Activated CD4-positive, alpha-beta T cell treated with anti-CD3 and anti-CD28 coated beads, Interleukin-2, Interleukin-6, amounts not matched to agents 100 ng/mL and 50 ng/mL, durations not matched to agents 16 hours and 8 hours (primary cell): ENCODE measurements around the gene RBM19.

Experiments used
- DNase-seq: peaks from one replicate; pipeline ENCODE4 v3.0.0-alpha.2; 2020

Gene RBM19

DNA sequence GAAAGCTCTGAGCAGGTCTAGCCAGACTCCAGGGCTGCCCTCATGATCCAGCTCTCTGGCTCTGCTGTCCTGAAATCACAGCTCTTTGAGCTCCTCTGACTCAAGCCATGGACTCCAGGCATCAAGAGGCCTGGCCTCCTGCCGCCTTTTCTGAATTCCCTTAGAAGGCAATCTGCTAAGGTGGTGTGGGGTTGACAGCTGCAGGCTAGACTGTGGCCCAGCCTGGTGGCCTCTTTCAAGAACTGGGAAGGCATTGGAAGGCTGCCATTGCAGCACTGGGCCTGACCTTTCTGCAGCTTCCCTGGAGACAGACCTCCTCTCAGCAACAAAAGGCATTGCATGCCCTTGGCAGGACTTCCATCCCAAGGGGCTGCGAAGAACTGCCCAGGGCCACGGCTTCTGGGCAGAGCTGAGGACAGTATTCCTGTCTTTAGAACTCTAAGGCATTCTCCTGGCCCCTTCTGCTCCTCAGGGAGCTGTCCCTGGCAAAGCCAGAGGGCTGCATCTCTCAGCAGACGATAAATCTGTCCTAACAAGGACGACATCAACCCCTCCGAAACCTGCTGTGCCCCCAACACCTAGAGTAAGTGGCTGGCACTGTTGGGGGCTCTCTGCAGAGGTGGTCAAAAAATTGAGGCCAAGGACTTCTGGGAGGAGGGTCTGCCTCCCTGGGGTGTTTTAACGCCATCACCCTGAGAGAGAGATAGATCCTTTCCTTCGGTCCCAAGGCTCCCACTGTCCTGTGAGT lies 115.6 kb downstream of the RBM19 start:
- DNase-seq = no peak

DNA sequence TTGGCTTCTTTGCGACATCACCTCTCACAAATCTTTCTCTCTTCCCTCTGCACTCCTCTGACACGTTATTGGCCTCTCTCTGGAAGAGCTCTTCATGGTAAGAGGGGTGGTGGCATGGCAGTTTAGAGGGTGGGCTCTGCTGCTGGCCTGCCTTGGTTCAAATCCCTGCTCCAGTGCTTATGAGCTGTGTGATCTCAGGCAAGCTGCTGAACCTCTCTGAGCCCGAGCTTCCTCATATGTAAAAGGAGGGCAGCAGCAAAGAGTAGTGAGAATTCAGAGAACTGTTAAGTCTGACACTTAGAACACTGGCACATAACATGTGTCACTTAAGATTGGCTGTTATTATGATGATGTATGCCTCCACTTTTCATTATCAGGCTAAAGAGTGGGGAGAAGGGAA lies 118.3 kb downstream of the RBM19 start:
- DNase-seq = no peak

DNA sequence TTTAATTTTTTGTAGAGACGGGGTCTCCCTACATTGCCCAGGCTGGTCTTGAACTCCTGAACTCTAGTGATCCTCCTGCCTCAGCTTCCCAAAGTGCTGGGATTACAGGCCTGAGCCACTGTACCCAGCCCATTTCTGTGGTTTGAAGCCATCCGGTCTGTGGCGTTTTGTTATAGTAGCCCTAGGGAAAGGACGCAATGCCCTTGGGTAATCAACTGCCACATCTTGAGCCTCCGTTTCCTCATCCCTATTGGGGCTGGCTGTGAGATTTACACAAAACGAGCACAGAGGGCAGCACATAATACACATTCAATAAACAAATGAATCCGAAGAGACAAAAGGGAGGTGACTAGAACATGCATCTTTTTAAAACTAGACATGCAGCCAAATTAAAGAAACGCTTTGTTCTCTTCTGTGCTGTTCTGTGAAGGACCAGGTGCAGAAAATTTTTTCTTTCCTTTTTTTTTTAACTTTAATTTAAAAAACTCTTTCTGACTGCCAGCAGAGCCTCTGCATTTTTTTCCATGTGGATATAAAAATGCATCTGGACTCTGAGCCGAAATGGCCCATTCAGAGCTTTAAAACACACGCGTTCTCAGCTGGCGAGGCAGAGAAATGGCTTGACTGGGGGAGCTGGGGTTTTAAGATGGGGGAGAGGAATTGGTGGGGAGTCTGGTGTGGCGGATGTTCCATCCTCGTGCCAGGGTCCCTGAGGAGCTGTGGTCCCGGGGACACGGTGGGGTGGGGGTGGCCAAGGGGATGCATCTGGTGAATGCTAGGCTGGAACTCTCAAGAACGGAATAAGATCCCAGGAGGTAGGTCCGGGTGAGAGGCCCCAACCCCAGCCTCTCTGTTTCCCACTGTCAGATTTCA lies 119.0 kb downstream of the RBM19 start:
- no peak for DNase-seq

DNA sequence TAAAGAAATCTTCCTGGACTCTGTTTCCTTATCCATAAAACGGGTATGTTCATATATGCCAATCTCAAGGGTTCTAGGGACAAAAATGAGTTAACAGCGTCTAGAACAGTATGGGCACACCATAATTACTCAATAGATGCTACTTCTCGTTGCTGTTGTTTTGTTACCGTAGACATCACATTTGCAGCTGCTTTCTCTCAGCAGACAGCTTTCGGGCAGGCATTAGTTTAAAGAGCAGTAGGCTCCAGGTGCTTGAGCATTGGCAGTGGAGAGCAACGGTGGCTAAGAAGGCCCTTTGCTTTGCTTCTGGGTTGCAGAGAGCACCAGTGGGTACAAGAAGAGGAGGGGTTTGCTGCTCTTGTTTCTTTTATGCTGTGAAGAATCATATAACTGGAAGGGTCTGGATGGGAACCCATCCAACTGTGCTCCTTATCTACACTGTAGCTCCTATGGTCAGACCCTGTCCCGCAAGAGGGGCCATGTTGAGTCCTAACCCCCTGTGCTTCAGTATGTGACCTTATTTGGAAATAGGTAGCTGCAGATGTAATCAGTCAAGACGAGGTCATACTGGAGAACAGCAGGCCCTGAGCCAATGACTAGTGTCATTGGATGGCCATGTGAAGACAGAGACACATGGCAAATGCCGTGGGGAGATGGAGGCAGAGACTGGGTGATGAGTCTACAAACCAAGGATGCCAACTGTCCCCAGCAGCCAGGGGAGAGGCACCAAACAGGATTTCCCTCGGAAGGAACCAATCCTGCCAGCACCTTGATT lies 120.0 kb downstream of the RBM19 start:
- no peak for DNase-seq

DNA sequence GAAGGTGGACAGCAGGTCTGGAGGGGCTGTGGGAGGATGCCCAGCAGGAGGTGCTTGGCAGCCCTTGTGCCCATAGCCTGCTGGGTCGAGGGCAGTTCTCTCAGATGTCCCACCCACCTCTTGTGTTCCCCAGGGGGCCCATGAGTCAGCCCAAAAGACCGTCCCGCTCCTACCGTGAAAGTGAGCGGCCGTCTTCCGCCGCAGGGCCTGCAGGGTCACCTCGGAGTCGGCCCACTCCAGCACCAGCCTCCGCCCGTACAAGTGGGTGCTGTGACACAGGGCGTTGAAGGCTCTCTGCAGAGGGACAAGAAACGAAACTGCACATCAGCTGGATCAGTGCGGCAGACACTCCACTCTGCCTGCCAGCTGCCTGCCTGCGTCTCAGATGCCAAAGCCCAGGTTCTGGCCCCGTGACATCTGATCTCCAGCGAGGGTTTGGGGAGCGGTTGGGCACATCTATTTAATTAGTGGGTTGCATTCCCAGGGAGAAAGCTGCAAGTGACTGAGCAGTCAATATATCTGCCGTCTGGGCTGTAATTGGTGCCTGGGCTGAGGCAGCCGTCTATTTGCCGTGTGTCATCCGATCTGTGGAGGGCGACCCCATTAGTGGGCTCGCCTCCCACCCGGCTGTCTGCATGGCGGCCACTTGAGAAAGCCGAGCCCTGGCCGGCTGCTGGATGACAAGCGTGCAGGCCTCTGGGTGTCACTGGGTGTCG lies 121.5 kb downstream of the RBM19 start:
- no peak for DNase-seq

DNA sequence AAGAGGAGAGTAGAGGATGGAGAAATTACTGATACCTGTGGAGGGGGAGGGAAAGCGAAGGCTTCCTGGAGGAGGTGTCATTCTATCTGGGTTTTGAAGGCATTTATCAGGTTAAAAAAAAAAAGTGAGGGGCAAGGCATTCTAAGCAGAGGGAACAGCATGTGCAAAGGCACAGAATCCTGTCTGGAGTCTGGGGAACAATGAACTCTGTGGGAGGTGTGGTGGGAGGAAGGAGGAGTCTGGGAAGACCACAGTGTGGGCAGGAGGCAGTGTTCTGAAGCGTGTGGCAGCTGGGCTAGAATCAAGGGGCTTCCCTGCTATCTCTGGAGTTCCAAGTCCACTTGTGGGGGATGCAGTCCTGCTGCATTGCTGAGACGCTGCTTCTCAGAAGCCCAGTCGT lies 123.4 kb downstream of the RBM19 start:
- DNase-seq = no peak

DNA sequence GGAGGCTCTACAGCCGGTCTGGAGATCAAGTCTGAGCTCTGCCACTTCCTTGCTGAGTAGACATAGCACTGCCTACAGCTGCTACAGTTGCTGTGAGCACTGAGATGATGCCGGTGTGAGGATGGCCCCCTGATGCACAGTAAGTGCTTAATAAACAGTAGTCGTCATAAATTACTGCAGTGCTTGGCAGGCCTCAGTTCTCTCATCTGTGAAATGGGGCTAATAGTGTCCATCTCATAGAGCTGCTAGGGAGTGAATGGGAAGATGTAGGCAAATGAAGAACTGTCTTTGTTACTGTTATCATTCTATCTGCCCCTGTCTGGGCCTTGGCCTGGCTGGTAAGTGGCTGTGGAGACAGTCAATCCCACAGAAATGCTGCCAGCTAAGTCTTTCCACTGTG lies 124.3 kb downstream of the RBM19 start:
- no peak for DNase-seq

DNA sequence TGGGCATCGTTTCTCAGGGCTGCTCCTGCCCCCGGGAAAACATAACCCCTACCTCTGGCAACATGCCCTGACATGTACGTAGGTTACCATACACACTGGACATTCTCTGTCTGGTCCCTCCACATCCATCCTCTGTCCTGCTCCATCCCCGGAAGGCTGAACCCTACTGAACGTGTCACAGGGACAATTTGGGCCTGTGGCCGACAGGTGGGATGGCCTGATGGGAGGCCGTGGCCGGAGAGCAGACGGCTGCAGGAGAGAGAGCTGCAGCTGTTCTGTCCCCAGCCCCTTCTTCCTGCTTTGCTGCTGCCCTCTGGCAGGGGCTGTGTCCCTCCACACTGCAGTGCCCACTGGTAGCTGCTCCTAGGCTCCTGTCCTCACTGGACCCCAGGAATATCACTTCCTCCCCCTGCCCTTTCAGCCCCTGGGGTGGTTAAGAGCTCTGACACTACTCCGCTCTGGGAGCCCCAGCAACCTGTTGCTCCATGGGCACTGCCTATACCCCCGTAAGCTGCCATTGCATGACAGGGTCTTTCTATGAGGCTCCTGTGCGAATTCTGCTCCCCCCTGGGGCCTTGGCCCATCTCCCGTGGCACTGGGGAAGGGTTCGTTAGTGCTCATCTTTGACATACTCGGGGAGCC lies 125.6 kb downstream of the RBM19 start:
- no peak for DNase-seq

DNA sequence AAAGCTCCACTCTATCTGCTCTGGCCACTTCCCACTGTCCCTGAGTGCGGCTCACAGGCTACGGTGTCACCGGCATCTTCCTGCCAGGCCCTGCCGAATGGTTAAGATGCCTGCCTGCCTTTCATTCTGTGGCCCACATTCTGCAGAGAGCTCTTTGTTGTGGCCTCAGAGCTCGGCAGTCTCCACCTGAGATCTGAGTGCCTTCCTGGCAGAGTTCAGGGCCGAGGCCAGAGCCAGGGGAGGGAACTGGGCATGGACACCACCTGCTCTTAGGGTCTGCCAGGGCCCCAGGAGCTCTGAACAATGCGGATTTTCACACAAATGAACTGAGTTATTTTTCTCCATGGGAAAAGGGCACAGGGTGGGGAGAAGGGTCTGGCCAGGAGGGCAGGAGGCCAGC lies 127.2 kb downstream of the RBM19 start:
- DNase-seq = no peak

DNA sequence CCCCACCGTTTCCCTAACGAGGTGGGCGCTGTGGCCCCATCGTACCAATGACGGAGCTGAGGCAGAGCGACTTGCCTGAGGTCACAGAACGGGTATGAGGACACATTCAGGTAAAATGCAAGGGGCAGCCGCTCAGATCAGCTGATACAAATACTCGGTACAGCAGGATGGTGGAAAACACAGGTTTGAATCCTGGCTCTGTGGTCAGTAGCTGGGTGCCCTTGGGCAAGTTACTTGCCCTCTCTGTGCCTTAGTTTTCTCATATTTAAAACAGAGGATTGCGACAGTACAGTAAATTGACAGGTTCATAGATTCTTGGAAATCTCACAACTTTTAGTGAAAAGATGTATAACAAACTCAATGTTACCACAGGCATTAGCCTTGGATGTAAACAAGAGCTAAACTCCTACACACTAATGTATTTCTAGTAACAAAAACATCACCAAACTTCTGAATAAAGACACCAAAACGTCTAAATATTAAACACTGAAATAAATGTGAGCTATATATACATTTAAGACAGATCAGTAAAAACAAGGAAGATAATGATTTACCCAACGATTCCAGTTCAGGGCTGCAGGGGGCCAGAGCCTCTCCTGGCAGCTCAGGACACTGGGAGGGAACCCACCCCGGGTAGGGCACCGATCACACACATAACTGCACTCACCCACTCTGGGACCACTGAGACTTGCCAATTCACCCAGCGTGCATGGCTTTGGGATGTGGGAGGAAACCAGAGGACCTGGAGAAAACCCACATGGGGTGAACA lies 128.4 kb downstream of the RBM19 start:
- DNase-seq = no peak

DNA sequence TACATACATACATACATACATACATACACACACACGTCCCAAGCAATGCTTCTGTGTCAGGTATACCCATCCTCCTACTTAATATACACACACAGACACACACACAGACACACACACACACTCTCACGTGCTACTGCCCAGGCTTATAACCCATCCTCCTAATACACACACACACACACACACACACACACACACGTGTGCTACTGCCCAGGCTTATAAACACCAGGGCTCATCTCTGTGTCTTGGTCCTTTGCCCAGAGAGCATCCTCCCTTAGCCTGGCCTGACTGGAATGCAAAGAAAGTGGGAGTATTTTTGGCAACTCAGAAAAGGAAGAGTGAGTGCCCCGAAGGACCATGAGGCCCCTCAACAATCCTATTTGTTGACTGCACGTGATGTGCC lies 129.0 kb downstream of the RBM19 start:
- no peak for DNase-seq

DNA sequence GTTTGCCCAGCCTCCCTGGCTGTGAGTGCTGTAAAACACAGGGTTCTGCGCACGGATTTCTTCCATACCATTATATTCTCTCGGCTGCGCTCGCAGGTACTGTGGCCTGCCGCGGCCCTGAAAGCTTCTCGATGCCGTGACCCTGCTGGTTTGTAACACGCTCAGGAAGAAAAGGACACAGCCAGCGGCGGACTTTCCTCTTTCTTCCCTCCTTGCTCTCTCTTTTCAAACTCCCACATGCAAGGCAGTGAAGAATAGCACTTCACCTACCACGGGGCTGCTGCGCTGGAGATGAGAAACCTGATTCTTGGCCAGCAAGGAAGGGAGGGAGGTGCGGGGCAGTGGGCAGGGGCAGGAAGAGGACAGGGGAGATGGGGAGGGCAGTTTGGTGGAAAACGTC lies 130.2 kb downstream of the RBM19 start:
- DNase-seq = no peak

DNA sequence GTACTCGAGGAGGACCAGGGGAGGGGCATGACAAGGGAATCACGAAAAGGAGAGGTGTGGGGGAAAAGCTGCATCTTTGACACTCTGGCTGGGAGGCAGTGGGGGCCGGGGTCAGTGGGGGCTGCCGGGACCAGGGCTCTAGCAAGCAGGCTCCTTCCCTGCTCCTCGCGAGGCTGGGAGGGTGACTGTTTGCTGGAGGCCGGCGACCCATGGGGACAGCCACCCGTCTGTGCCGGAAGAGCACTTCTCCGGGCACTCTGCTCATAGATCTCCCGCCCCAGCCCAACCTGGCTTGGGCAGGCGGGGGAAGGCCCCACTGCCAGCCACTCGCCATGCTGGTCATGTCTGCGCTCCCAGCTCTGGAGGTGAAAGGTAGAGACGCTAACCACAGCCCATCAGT lies 130.7 kb downstream of the RBM19 start:
- DNase-seq = no peak

DNA sequence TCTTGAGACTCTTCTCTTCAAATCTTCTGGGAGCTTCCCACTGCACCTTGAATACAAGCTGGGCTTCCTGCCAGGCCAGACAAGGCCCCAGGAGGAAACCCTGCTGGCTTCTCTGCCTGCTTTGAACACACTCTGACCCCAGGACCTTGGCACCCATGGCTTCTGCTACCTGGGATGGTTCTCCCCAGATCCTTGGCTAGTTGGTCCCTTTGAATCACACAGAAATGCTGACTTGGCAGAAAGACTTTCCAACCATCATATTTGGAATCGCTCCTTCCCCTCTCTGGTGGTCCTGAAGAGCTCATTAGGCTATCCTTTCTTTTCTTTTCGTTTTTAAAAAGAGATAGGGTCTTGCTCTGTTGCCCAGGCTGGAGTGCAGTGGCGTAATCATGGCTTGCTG lies 132.7 kb downstream of the RBM19 start:
- no peak for DNase-seq

DNA sequence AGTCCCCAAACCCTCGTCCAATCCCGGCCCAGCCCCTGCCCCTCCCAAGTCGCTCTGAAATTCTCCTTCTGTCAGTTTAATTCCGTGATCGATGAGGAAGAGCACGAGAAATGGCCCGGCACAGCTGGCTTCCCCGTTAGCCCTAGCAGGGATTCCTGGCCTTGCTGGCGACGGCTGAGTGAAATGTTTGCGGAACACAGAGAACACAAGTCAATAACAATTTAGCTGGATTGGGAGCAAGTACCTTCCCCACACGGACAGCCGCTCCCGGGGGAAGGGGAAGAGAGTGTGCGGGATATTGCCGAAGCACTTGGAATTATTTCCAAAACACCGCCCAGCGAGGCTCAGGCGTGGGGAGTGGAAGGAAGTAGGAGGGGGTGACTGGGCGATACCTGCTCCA lies 134.6 kb downstream of the RBM19 start:
- DNase-seq = no peak

DNA sequence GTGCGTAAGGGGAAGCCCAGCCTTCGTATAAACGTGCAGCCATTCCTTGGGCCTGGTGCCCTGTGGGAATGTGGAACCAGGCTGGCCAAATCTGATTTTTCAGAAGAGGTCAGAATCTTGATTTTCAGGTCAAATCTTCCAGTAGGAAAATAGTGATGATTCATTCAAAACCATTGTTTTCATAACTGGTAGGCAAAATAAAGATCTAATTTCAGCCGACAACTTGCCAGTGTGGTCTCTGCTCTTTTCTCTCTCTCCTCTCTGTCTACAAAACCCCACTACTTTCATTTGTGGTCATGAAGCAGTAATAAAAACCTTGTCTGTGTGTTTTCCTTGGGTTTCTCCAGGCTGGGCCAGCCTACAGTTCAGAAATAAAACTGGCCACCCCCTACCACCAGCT lies 135.1 kb downstream of the RBM19 start:
- no peak for DNase-seq

DNA sequence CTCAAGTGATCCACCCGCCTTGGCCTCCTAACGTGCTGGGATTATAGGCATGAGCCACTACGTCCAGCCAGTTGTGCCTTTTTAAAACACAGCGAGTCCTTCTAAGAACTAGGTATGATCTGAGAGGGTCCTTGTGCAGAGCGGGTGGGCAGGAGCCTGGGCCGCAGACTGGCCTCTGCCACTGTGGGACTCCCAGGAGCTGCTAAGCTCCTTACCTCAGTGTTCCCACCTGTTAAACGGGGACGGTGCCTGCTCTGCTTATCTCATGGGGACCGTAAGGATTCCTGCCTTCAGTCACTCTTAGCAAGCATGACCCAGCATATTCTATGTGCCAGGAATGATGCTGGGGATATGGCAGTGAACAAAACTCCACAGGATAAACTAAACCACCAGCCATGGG lies 136.9 kb downstream of the RBM19 start:
- DNase-seq = no peak

DNA sequence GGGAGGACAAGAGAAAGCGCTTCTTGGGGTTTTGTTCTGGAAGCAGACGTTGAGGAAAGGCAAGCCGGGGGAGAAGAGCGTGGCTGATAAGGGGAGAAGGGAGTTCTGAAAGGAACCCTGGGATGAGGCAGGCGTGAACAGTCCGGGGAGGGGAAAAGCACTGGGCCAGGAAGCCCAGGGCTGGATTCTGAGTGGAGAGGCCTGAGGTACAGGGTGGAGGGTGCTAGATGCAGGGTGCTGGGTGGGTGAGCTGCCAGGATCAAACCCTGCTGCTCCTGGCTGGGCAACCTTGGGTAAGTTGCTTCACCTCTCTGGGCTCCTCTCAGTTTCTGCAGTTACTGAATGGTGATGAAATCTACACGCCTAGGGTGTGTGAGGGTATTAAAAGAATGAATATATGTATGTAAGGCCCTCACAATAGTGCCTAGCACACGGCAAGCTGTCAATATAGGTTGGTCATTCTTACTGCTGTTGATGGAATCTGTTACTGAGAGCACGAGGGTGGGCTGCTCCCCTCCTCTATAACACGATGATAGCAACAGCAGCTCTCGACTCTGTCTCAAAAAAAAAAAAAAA lies 138.5 kb downstream of the RBM19 start:
- no peak for DNase-seq

DNA sequence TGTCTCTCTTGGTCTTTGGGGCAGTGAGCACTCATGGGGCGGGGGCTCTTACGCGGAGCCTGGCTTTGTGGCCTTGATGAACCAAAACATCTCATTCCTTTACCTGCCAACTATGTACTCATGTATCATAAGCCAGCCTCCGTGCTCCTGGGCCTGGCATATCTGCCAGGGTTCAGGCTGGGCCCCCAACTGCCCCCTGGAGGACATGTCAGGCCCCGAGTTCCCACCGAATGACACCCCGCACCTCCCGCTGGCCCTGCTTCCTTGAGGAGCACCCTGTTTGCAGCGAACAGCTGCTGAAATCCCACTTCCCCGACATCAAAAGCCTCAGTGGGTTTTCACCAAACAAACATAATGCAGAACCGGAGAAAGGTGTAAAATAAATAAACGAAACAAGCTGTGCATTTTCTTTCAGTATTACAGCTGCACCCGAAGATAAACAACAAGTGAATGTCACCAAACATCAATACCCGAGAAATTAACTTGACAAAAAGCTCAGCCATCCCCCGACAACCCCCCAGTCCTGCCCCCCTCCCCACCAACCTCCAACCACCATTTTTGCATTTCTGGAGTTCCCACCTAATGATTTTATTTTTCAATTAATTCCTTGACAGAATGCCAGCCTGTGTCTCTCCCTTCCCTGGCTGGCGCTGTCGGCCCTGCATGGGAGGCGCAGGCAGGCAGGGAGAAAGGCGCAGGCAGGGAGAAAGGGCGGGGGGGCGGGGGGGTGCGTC lies 139.2 kb downstream of the RBM19 start:
- no peak for DNase-seq

DNA sequence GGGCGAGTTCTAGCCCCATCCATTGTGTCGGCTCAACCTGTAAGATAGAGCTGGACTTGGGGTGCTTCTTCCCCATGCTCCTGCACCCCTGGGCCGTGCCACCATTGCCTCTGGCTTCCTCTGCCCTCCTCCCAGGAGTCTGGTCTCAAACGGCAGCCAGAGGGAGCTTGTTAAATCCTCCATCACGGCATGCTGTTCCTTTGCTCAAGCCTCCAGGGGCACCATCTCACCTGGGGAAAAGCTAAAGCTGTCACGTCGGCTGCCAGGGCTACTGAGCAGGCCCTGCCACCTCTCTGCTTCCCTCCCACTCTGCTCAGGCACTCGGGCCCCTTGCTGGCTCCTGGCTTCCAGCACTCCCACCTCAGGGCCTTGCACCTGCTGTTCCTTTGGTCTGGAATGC lies 140.4 kb downstream of the RBM19 start:
- no peak for DNase-seq

DNA sequence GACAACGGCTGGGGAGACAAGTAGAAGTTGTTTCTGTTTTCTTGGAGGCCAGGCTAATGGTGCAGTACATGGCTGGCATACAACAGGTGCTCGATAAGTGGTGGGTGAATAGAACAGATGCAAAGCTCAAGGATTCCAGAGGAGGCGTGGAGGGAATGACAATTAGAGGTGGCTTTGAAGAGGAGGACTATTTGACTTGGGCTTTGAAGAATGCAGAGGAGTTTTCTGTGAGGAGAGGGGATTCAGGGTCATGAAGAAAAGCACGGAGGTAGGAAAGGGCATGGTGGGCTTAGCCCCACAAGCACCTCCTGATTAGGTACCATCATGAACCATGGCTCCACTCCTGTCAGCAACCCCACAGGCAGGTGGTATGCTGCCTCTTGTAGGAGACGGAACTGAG lies 142.3 kb downstream of the RBM19 start:
- DNase-seq = no peak
